Activated CD4-positive, CD25-positive, alpha-beta regulatory T cell (primary cell): Measurements from ENCODE around the gene MAP3K5.
"Not testable (repeated sequence)": the region's sequence is repeated elsewhere in the genome, so short reads cannot be mapped to it uniquely, and the experiment has no call there.

Experiments
- DNase-seq, 4 experiments: peaks; one replicate each; lab custom pipeline; 2025; lab: John Stamatoyannopoulos, UW

MAP3K5 gene

GRCh38 chr6:136792410-136793262 lies at the start of gene MAP3K5:
Gene MAP3K5, minus strand, starts transcription at chr6:136792477. Its CDS starts 320 bp downstream, at chr6:136792157.
- peak; percentile 90 to 91 (median 90) for DNase-seq

GRCh38 chr6:136840276-136841001 lies 48.2 kb upstream of the MAP3K5 start:
- no peak for DNase-seq

- DNase-seq = no peak
These were observed 39.7 kb upstream of the MAP3K5 start for GRCh38 chr6:136831873-136832562.

GRCh38 chr6:136826216-136826615 lies 33.9 kb upstream of the MAP3K5 start:
- no peak for DNase-seq

- no peak for DNase-seq
These were observed 30.9 kb upstream of the MAP3K5 start for GRCh38 chr6:136823128-136823660.

GRCh38 chr6:136822376-136823127 lies 30.3 kb upstream of the MAP3K5 start, which contains the start of gene PEX7:
Gene PEX7, plus strand, starts transcription at chr6:136822592. Its CDS starts 74 bp downstream, at chr6:136822666.
- DNase-seq = peak; percentile 69 to 73 (median 72)

- no peak for DNase-seq
These were observed 29.7 kb upstream of the MAP3K5 start for GRCh38 chr6:136822046-136822375.

GRCh38 chr6:136820561-136820960 lies 28.3 kb upstream of the MAP3K5 start:
- no peak for DNase-seq

- DNase-seq = no peak
These were observed 24.4 kb upstream of the MAP3K5 start for GRCh38 chr6:136816656-136817055.

- not testable (repeated sequence) for DNase-seq
These were observed 23.3 kb upstream of the MAP3K5 start for GRCh38 chr6:136815608-136816007.

GRCh38 chr6:136812174-136812573 lies 19.9 kb upstream of the MAP3K5 start:
- no peak for DNase-seq

GRCh38 chr6:136811272-136811671 lies 19.0 kb upstream of the MAP3K5 start:
- DNase-seq = no peak

- DNase-seq = no peak
These were observed 17.0 kb upstream of the MAP3K5 start for GRCh38 chr6:136809091-136809860.

GRCh38 chr6:136803608-136804007 lies 11.3 kb upstream of the MAP3K5 start:
- no peak for DNase-seq

- DNase-seq = no peak
These were observed 9.3 kb upstream of the MAP3K5 start for GRCh38 chr6:136801581-136801980.

GRCh38 chr6:136798044-136798443 lies 5.8 kb upstream of the MAP3K5 start:
- no peak for DNase-seq

- DNase-seq = no peak
These were observed 3.7 kb upstream of the MAP3K5 start for GRCh38 chr6:136795996-136796395.

GRCh38 chr6:136795386-136795785 lies 3.1 kb upstream of the MAP3K5 start:
- no peak for DNase-seq

GRCh38 chr6:136793363-136793762 lies 1.1 kb upstream of the MAP3K5 start:
- DNase-seq = no peak

GRCh38 chr6:136792095-136792409 lies 225 bp downstream of the MAP3K5 start:
- no peak for DNase-seq
